Jurkat, Clone E6-1 (cell line): ENCODE measurements around the gene RPS14. TPM values are rescaled to one million over a fixed set of nuclear protein-coding genes. Genes with fewer than 3 reads are reported as not detected.

Experiments
- DNase-seq: peaks from one replicate; pipeline ENCODE4 v3.0.0-alpha.2; 2011; ENCODE audit warnings: low read depth, low spot score
- H3K4me3 ChIP-seq: 2 replicates; pipeline ENCODE4 v1.5.1; 2011; ENCODE audit warnings: mild to moderate bottlenecking, low read length, control low read depth, moderate library complexity
- polyA plus RNA-seq: library from polyadenylated mRNA; unstranded; fragments of >200 nt; gene quantifications from one replicate; pipeline ENCODE4 v1.2.1, GENCODE V29; 2012; ENCODE audit warnings: missing spikeins; ENCODE audit not compliant: insufficient read length, insufficient read depth

The RPS14 gene
- polyA plus RNA-seq = 3,653 TPM

- peak within 1 kb of the TSS; percentile 83 for H3K4me3 ChIP-seq
- DNase-seq = peak; percentile 93
These were observed at the start of gene RPS14 for GRCh38 chr5:150449517-150450339. RPS14 (minus strand) TSS chr5:150449739; CDS start chr5:150447733, 2,006 bp downstream.

- DNase-seq = no peak
These were observed 49.4 kb upstream of the RPS14 start for GRCh38 chr5:150498971-150499370.

GRCh38 chr5:150498501-150498900 is 49.0 kb upstream of the RPS14 start:
- DNase-seq = no peak
- no peak overlapping the region for H3K4me3 ChIP-seq

More at GRCh38 chr5:150498971-150499370, 49.4 kb upstream of the RPS14 start:
- H3K4me3 ChIP-seq = no peak overlapping the region

GRCh38 chr5:150497989-150498317 is 48.4 kb upstream of the RPS14 start:
- no peak for DNase-seq
- no peak overlapping the region for H3K4me3 ChIP-seq

- no peak overlapping the region for H3K4me3 ChIP-seq
- no peak for DNase-seq
These were observed 47.9 kb upstream of the RPS14 start for GRCh38 chr5:150497274-150497988.

- DNase-seq = no peak
- H3K4me3 ChIP-seq = no peak overlapping the region
These were observed 47.0 kb upstream of the RPS14 start for GRCh38 chr5:150496534-150496933.

GRCh38 chr5:150496098-150496497 is 46.6 kb upstream of the RPS14 start:
- DNase-seq = no peak
- no peak overlapping the region for H3K4me3 ChIP-seq

- H3K4me3 ChIP-seq = no peak overlapping the region
- DNase-seq = no peak
These were observed 43.1 kb upstream of the RPS14 start for GRCh38 chr5:150492621-150493020.

GRCh38 chr5:150491876-150492275 is 42.3 kb upstream of the RPS14 start:
- DNase-seq = no peak
- no peak overlapping the region for H3K4me3 ChIP-seq

GRCh38 chr5:150490754-150491153 is 41.2 kb upstream of the RPS14 start:
- DNase-seq = no peak
- H3K4me3 ChIP-seq = no peak overlapping the region

GRCh38 chr5:150490296-150490669 is 40.7 kb upstream of the RPS14 start:
- no peak overlapping the region for H3K4me3 ChIP-seq

GRCh38 chr5:150489360-150490295 is 40.1 kb upstream of the RPS14 start:
- H3K4me3 ChIP-seq = no peak overlapping the region
- no peak for DNase-seq

More at GRCh38 chr5:150490296-150490669, 40.7 kb upstream of the RPS14 start:
- DNase-seq = no peak

GRCh38 chr5:150488519-150489359 is 39.2 kb upstream of the RPS14 start:
- DNase-seq = no peak
- H3K4me3 ChIP-seq = no peak overlapping the region

- DNase-seq = peak; percentile 21
- H3K4me3 ChIP-seq = peak overlapping the region; percentile 73
These were observed 37.9 kb upstream of the RPS14 start for GRCh38 chr5:150487199-150488061.

- peak; percentile 29 for DNase-seq
- peak overlapping the region; percentile 73 for H3K4me3 ChIP-seq
These were observed 37.1 kb upstream of the RPS14 start for GRCh38 chr5:150486402-150487198.

- H3K4me3 ChIP-seq = peak overlapping the region; percentile 73
- no peak for DNase-seq
These were observed 36.3 kb upstream of the RPS14 start for GRCh38 chr5:150485693-150486401.
